NCI-H1092 treated with DMSO at 0.1 percent for 48 hours (cell line): ENCODE results near the gene EPS8L1.

Experiments
- DNase-seq: peaks from one replicate; lab custom pipeline; 2025; lab: John Stamatoyannopoulos, UW

Gene EPS8L1

DNA sequence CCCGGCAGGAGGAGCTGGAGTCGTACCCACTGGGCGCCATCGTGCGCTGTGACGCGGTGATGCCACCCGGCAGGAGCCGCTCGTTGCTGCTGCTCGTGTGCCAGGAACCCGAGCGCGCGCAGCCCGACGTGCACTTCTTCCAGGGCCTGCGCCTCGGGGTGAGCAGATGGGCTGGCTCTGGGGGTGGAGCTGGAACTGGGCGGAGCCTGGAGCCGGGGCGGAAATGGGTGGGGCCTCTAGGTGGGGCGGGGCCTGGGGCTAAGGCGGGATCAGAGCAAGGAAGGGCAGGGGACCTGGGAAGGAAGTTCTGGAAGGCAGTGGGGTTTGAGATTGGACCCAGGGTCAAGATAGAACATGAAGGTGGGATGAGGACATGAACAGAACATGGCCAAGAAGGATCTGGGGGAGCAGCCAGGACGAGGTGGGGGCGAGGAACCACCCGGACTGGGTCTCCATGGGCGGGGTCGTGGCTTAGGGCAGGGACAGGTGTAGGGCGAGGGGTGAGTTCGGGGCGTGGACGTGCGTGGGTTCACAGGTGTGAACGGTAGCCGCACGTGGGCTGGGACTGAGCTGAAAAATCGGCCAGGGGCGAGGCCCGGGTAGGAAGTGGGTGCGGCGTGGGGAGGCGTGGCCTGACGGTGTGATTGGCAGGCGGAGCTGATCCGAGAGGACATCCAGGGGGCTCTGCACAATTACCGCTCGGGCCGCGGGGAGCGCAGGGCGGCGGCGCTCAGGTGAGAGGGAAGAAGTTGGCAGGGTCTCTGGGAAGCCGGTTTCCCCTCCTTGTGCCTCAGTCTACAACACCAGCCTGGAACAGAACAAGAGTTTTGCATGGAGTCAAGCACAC is 4.7 kb downstream of the EPS8L1 start:
- peak; percentile 55 for DNase-seq

DNA sequence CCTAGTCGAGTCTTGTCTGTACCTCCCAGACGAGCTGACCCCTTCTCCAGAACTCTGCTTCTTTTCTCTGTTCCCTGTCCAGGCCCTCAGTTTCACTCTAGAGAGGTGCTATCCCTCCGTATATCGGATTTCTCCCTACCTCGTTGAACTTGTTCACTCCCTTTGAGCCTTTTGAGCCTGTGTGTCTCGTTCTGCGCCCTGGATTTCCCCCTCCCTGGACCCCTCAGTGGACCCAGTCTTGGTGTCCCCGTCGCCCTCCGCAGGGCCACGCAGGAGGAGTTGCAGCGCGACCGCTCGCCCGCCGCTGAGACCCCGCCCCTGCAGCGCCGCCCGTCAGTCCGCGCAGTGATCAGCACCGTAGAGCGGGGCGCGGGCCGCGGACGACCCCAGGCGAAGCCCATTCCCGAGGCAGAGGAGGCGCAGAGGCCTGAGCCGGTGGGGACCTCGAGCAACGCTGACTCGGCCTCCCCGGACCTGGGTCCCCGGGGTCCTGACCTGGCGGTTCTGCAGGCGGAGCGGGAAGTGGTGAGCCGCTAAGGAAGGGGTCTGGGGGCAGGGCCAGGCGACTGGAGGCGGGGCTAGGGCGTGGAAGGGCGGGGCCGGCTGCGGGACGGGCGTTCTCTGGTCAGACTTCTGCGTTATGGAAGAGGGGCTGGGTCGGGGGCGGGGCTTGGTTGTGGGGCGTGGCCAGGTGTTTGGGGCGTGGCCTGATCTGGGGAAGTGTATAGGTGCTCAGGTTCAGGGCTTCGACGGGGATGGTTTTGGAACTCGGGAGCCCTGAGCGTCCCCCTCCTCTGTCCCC is 5.5 kb downstream of the EPS8L1 start:
- peak; percentile 33 for DNase-seq

DNA sequence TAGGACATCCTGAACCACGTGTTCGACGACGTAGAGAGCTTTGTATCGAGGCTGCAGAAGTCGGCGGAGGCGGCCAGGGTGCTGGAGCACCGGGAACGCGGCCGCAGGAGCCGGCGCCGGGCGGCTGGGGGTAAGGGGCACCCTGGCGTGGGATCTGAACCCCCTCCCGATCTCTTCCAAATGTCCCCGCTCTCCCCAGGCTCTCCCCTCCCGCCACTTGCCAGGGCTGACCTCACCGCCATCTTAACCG is 6.0 kb downstream of the EPS8L1 start:
- no peak for DNase-seq

DNA sequence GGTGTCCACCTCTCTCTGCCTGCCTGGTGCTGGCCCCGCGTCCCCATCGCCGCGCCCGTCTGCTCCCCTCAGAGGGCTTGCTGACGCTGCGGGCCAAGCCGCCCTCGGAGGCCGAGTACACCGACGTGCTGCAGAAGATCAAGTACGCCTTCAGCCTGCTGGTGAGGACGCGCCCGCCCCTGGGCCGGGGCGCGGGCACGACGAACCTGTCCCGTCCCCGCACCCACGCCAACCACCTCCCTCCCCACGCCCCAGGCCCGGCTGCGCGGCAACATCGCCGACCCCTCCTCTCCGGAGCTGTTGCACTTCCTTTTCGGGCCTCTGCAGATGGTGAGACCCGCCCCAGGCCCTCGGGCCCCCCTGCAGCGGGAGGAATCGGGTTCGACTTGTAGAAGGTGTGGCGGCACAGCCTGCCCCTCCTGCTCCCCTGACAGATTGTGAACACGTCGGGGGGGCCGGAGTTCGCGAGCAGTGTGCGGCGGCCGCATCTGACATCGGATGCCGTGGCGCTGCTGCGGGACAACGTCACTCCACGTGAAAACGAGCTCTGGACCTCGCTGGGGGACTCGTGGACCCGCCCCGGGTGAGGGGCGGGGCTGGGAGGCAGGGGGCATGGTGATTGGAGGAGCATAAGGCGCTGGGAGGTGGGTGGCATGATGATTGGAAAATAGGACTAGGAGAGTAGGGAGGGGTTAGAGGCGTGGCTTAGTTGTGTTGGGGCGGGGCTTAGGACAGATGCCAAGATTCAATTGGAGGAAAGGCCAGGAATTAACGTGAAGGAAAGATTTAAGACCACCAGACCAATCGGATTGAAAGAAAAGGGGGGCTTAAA is 6.6 kb downstream of the EPS8L1 start:
- DNase-seq, result no peak

DNA sequence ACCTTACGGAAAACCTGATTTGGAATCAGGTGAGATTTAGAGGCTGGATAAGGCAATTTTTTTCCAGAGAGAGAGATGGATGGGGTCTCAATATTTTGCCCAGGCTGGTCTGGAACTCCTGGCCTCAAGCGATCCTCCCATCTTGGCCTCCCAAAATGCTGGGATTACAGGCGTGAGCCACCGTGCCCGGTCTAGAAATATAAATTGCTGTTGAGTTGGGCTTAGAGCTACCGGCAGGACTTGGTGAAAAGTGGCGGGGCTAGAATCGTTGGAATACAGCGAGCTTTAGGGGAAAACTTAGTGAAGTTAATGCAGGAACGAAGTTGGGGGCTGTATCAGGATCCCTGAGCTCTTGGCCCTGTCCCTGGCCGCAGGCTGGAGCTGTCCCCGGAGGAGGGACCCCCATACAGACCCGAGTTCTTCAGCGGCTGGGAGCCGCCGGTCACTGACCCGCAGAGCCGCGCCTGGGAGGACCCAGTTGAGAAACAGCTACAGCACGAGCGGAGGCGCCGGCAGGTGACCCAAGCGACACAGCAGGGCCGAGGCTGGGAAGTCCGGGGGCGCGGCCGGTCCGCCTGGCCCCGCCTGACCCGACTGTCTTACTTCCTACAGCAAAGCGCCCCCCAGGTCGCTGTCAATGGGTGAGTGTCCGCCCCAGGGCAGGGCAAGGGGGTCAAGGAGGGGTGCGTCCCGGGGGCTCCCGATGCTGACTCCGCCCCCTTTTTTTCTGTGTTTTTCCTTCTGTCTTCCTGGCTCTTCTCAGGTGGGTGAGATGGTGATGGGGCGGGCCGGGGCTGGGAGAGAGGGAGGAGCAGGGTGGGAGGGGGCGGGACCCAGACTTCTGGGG is 7.6 kb downstream of the EPS8L1 start:
- no peak for DNase-seq

DNA sequence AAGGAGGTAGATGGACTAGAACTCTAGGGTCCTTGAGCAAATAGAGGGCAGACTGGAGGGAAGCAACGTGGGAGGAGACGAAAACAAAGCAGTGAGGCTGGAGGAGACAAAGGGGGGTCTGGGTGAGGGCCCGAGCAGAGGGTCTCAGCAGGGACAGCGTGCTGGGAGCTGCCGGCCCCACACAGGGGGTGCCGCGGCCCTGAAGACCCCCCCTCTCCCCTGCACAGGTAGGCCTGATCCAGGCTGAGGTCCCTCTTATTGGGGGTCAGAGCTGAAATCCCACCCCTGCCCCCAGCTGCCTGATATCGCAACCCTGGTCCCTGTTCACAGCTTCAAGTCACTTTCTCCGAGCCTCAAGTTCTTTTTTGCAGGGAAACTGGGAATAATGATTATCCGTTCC is 8.7 kb downstream of the EPS8L1 start:
- DNase-seq, result no peak

DNA sequence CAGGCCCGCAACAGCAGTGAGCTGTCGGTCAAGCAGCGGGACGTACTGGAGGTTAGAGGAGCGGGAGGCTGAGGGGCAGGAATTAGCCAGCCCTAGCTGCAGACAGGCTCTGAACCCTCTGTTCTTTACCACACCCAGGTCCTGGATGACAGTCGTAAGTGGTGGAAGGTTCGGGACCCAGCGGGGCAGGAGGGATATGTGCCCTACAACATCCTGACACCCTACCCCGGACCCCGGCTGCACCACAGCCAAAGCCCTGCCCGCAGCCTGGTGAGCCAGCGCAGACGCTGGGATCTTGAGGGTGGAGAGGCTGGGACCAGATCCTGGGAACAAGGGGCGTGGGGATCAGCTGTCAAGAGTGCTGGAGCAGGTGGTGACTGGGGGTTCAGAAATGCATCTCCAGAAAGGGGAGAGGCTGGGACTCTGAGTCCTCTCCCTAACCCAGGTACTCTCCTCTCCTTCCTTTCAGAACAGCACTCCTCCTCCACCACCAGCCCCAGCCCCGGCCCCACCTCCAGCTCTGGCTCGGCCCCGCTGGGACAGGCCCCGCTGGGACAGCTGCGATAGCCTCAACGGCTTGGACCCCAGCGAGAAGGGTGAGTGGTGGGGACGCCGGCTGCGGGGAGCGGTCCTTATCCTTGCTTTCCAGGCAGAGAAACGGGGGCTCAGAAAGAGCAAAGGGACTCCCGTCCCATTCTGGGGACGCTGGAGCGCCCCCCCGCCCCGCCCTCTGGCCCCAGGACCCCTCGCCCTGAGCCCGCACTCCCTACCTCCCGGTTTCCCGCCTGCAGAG is 10.4 kb downstream of the EPS8L1 start:
- DNase-seq, result no peak

DNA sequence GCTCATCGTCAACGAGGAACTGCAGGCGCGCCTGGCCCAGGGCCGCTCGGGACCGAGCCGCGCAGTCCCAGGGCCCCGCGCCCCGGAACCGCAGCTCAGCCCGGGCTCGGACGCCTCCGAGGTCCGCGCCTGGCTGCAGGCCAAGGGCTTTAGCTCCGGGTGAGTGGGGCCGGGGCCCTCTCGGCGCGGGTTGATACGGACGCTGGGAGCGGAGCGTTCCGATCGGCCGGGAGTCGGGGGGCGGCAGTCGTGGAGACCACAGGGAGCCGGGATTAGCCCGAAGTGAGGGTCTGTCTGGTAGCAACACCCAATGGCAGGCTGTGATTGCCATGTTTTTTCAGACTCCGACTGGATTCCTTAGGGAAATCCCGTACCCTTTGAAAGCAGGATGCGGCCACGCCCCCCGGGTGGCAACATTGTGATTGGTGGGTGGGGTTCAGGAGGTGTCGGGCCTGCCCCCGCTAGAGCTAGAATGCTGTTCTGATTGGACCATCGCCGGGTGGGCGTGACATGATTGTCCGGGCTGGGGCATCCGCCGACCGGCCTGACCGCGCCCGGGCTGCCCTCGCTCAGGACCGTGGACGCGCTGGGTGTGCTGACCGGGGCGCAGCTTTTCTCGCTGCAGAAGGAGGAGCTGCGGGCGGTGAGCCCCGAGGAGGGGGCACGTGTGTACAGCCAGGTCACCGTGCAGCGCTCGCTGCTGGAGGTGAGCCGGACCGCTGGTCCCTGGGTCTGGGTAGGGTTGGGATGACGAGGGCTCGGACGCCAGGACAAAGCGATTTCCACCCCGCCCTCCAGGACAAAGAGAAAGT is 11.3 kb downstream of the EPS8L1 start:
- no peak for DNase-seq

DNA sequence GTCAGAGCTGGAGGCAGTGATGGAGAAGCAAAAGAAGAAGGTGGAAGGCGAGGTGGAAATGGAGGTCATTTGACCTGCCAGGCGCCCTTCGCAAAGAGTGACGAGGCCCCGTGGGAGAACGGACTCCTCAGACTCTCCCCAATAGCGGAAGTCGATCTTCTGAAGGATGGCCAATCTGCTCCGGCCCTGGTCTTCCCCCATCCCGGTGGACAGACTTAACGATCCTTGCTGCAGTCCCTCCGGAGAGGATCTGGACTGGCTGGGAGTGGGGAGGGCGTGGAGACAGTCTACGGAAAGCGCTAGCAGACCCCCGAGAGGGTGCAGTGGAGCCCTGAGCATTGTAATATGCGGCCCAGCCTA is 11.9 kb downstream of the EPS8L1 start:
- no peak for DNase-seq

DNA sequence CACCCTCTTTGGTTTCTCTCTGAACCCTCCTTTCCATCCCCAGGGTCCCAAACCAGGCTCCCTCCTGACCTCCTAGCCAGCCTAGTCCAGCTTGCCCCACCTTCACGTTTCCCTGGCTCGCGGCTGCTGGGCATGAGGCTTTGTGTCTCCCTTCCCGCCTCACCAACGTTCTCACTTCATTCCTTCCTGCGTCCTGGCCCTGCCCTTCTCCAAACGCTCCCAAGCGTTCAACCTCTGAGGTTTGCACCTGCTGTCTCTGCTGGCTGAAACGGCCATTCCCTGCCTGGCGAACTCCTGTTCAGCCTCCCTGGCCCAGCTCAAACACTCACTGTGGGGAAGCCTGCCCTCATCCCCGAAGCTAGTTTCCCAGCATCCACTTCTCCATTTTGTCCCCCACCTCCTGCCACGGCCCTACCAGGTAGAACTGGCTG is 12.4 kb downstream of the EPS8L1 start:
- no peak for DNase-seq

DNA sequence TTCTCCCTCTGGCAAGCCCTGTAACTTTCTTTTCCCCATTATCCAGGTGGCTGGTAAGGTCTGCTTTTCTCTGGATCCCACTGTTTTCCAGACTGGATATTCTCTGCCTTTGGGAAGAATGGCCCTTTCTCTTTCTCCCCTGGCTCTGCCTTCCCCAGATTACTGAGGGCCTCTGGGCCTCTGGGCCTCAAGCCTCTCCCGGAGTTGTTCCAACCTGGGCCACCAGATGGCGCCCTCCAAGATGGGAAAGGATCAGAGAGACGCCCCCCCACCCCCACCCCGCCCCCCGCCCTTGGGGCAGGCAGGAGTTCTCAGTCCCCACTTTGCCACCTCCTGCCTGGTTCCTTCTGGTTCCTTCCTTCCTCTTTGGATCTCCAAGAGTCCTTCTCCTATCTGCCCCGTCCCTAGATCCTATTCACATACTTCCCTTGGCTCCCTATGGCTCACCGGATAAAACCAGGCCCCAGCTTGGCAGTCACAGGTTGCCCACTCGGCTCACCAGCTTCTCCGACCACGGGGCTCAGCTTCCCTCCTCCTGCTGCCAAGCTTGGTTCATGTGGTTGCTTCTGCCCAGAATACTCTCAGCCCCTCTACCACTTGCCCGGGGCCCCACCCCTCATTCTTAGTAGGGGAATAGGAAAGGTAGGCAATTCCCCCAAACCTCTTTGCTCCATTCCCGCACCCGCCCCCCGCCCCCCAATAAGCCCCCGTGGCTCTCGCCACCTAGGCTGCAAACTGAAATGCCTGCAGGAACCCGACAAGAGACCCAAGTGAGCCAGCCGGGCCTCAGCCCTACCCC is 13.1 kb downstream of the EPS8L1 start:
- DNase-seq, result no peak

DNA sequence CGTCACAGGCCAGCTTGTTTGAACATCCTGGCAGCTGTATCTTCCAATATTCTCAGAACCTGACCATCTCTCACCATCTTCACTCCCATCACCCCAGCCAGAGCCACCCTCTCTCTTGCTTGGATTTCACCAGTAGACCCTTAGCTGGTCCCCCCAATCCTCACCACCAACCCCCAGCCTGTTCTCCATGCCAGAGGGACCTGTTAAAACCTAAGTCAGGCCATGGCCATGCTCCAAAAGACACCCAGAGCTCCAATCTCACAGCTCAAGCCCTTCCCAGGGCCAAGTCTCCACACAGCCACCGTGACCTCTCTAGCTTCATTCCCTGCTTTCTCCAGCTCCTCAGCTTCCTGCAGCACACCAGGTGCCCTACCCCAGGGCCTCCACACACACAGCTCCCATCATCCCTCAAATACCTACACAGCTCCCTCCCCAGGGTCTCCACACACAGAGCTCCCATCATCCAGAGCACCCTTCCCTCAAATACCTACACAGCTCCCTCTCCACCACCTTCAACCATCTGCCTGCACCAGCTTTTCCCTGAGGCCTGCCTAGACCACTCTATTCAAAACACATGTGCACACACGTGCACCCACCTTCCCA is 13.8 kb downstream of the EPS8L1 start:
- no peak for DNase-seq

DNA sequence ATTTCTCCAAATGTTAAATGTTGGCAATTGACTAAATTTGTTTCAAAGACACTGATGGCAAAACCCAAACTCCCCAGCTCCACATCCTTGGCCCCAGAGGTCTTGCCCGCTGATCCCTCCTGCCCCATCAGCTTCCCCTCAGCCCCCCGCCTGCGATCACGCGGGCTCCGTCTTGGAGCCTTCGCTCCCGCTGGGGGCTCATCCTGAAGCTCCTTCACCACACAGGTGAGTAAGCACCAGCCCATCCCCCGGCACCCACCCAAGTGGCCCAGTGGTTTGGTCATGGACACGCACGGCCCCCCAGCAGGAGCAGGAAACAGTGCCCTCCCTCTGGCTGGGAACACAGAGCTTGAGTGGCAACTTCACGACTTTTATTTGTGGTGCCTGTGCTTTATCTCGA is 14.9 kb downstream of the EPS8L1 start:
- DNase-seq, result no peak

DNA sequence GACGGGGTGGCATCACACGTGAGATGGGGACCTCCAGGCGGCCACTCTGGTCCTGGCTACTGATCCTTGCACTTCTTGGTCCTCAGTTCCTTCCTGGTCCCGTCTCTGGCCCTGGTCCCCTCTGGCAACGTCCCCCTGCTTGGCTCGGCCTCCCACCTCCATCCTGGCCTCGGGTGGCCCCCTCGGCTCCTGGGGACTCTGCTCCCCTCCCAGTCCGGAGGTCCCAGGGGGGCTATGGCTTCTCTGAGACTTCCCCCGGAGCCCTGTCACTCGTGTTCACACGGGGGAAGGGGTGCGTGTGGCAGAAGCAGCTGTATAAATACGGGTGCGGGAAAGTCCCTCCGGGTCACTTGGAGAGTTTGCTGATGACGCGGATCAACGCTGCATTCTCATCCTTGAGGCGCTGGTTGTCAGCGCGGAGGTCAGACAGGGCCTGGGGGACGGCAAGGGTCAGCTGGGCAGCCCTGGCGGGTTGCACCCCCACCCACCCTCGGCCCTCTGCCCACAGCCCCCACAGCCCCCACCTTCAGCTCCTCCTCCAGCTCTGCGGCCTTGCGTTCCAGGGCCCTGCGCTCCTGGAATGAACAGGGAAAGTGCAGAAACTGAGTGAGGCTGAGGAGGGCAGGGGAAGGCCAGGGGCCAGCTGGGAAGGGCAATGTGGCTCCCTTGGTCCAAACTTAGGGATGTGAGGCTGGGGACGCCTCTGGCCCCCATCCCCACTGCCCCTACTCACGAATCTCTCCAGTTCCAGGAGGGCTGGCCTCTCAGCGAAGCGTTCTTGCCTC is 15.6 kb downstream of the EPS8L1 start:
- no peak for DNase-seq

DNA sequence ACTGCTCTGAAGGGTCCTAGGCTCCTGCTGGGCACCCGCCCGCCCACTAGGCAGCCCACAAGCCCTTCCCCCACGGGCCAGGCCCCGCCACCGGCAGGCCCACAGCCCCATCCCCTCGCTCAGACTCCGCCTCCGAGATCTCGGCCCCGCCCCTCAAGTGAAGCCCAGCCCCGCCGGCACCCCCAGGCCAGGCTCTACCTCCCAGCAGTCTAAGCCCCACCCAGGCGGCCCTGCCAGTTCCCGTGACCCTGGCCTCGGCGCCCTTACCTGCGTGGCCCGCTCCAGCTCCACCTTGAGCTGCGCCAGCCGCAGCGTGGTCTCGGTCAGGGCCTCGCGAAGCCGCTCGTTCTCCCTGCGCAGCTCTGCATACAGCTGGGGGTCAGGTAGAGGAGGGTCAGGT is 16.3 kb downstream of the EPS8L1 start:
- DNase-seq, result no peak

DNA sequence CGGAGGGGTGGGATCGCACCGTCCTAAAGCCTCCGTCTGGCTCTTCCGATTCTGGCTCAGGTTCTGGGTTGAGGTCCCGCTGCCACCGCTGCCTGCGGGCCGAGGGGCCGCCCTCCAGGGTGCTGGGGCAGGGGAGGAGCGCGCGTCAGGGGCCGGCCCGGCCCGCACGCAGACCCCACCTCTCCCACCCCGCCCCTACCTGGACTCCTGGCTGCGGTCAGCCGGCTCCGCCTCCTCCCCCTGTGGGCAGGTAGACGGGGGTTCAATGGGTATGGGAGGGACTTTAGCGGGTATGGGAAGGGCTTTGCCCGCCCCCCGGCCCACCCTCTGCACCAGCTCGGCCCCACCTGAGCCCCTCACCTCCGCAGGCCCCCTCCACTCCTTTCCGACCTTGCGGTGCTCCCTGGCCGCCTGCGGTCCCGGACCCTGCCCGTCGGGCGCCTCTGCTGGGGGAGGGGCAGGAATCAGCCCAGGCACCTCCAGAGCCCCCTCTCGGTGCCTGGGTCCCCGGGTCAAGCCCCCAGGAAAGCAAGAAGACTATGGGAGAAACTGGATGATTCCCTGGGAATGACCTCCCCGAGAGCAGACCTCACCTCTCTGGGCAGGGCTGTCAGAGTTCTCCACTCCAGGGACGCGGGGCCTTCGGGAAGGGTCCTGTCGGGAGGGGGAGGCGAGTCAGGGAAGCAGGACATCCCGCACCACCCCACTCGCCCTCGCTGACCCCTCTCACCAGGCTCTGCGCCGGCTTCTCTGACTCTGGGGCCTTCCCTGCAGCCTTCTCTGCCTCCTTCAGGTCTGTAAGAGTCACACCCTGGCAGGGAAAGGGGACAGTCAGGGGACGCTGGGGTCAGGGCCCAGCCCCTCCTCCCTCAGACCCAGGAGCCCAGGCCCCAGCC is 17.0 kb downstream of the EPS8L1 start:
- no peak for DNase-seq
